HepG2 (cell line): ENCODE results near the gene TTC19. TPM values are rescaled to one million over a fixed set of nuclear protein-coding genes. Genes with fewer than 3 reads are reported as not detected.

ENCODE experiments used
- ADNP ChIP-seq: sonication (generic); formaldehyde crosslinking; IDR thresholded peaks from 2 replicates; pipeline ENCODE4 v1.4.0; 2020; ENCODE audit warnings: missing genetic modification reagents
- FOXC1 ChIP-seq: sonication (generic); formaldehyde crosslinking; IDR thresholded peaks from 2 replicates; pipeline ENCODE4 v1.8.0; 2022; ENCODE audit warnings: mild to moderate bottlenecking, missing genetic modification reagents, borderline replicate concordance
- GABPB1 ChIP-seq: IDR thresholded peaks from 2 replicates; pipeline ENCODE4 v1.6.1; 2016; ENCODE audit warnings: mild to moderate bottlenecking, missing genetic modification reagents, moderate library complexity, missing compliant biosample characterization
- JUN ChIP-seq: sonication (generic); formaldehyde crosslinking; IDR thresholded peaks from 2 replicates; pipeline ENCODE4 v1.4.0; 2020; ENCODE audit warnings: mild to moderate bottlenecking, missing genetic modification reagents
- KLF13 ChIP-seq: sonication (generic); formaldehyde crosslinking; IDR thresholded peaks from 2 replicates; pipeline ENCODE4 v1.4.0; 2020; ENCODE audit warnings: mild to moderate bottlenecking, missing genetic modification reagents
- RBM22 ChIP-seq: fragments of 200-400 bp; formaldehyde crosslinking; optimal IDR thresholded peaks from 2 replicates; pipeline ENCODE3; 2017; ENCODE audit warnings: mild to moderate bottlenecking, low read length, moderate library complexity
- SMAD1 ChIP-seq: sonication (generic); formaldehyde crosslinking; IDR thresholded peaks from 2 replicates; pipeline ENCODE4 v1.4.0; 2020; ENCODE audit warnings: missing genetic modification reagents, low read depth, mild to moderate bottlenecking, borderline replicate concordance
- ZNF598 ChIP-seq: sonication (generic); formaldehyde crosslinking; IDR thresholded peaks from 2 replicates; pipeline ENCODE4 v1.5.1; 2020; ENCODE audit warnings: mild to moderate bottlenecking, missing genetic modification reagents, borderline replicate concordance
- ZNF746 ChIP-seq: sonication (generic); formaldehyde crosslinking; IDR thresholded peaks from 2 replicates; pipeline ENCODE4 v1.8.0; 2022; ENCODE audit warnings: mild to moderate bottlenecking, missing genetic modification reagents
- ZNF83 ChIP-seq: sonication (generic); formaldehyde crosslinking; IDR thresholded peaks from 2 replicates; pipeline ENCODE4 v1.4.0; 2020; ENCODE audit warnings: missing genetic modification reagents, mild to moderate bottlenecking, borderline replicate concordance
- polyA plus RNA-seq, 8 experiments: library from polyadenylated mRNA; depleted of rRNA in 3 of 8; stranded (reverse) in 7 of 8; unstranded in 1 of 8; fragments of >200 nt; fragmentation: Illumina TruSeq in 4 of 8; extraction: Trizol in 4 of 8; gene quantifications; 2 replicates each; pipeline versions ENCODE4 v1.2.1 to v1.2.3, GENCODE V29; 2011 to 2016; ENCODE audit warnings: low read depth in 4 of 8, missing spikeins in 1 of 8, mixed read lengths in 1 of 8; ENCODE audit not compliant: insufficient read depth in 1 of 8
- total RNA-seq, 5 experiments: library from RNA; depleted of rRNA; stranded (reverse); fragments of >200 nt; fragmentation: Illumina TruSeq; extraction: Trizol; gene quantifications; 2 replicates each; pipeline ENCODE4 v1.2.3, GENCODE V29; 2016; ENCODE audit warnings: low read depth in 1 of 5
- TF ChIP-seq, protein P1 (sequence below): sonication (generic); formaldehyde crosslinking; IDR thresholded peaks from 2 replicates; pipeline ENCODE4; 2020; ENCODE audit warnings: missing genetic modification reagents, mild to moderate bottlenecking, borderline replicate concordance
- TF ChIP-seq, protein P2 (sequence below): sonication (generic); formaldehyde crosslinking; IDR thresholded peaks from 2 replicates; pipeline ENCODE4 v1.5.1; 2020; ENCODE audit warnings: missing genetic modification reagents, mild to moderate bottlenecking, borderline replicate concordance
- TF ChIP-seq, protein P3 (sequence below): sonication (generic); formaldehyde crosslinking; IDR thresholded peaks from 2 replicates; pipeline ENCODE4 v1.4.0; 2020; ENCODE audit warnings: missing genetic modification reagents, low read depth, mild to moderate bottlenecking, borderline replicate concordance
- TF ChIP-seq, protein P4 (sequence below): IDR thresholded peaks from 2 replicates; pipeline ENCODE4 v1.4.0; 2020; ENCODE audit warnings: mild to moderate bottlenecking, missing genetic modification reagents
- TF ChIP-seq, protein P5 (sequence below): sonication (generic); formaldehyde crosslinking; IDR thresholded peaks from 2 replicates; pipeline ENCODE4 v1.8.0; 2022; ENCODE audit warnings: mild to moderate bottlenecking, missing genetic modification reagents, moderate library complexity

The TTC19 gene
- total and polyA plus RNA-seq, 2 of the 13 experiments (the other 11 are each of a cell fraction or from before 2014, with no cell fraction given): 4.4 to 24.3 TPM

DNA sequence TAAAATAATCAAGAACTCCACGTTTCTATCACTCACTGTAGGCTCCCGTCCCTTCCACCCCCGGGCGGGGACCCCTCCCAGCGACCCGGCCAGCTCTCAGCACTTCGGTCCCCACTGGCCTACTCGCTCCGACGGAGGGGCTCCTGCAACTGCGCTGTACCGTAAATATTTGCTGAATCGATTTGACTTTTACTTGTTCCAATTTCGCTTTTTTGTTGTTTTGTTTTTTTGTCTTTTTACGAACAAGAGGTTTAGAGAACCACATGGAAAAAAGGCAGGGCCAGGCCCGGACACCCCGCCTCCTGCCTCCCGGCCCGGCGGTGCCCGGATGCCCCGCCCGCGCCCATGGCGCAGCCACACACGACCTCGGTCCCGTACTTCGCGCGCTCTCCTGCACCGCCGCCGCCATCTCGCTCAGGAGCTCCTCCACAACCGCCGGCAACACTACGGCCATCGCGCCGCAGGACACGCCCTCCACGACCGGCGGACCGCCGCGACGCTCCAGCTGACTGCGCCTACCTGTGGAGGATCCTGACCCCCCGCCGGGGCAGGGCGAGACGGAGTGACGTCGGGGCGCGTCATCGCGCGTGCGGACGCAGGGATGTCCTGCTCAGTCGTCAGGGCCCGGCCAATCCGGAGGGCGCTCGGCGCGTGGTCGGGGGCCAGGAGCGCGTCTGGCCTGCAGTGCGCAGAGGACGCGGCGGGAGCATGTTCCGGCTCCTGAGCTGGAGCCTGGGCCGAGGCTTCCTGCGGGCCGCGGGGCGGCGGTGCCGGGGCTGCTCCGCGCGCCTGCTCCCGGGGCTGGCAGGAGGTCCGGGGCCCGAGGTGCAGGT, at the start of gene TTC19, which contains the start of gene ZSWIM7 (continued):
- TF ChIP-seq, protein P1, sequence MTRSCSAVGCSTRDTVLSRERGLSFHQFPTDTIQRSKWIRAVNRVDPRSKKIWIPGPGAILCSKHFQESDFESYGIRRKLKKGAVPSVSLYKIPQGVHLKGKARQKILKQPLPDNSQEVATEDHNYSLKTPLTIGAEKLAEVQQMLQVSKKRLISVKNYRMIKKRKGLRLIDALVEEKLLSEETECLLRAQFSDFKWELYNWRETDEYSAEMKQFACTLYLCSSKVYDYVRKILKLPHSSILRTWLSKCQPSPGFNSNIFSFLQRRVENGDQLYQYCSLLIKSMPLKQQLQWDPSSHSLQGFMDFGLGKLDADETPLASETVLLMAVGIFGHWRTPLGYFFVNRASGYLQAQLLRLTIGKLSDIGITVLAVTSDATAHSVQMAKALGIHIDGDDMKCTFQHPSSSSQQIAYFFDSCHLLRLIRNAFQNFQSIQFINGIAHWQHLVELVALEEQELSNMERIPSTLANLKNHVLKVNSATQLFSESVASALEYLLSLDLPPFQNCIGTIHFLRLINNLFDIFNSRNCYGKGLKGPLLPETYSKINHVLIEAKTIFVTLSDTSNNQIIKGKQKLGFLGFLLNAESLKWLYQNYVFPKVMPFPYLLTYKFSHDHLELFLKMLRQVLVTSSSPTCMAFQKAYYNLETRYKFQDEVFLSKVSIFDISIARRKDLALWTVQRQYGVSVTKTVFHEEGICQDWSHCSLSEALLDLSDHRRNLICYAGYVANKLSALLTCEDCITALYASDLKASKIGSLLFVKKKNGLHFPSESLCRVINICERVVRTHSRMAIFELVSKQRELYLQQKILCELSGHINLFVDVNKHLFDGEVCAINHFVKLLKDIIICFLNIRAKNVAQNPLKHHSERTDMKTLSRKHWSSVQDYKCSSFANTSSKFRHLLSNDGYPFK: peak; percentile 78; the same call in 1 of the 2 replicates
- TF ChIP-seq ZNF83 (CRISPR knock-in tag) (no peak), JUN (CRISPR knock-in tag) (no peak; the same call in 1 of the 2 replicates), RBM22 (no peak), FOXC1 (CRISPR knock-in tag) (peak; percentile 83; the same call in 1 of the 2 replicates), SMAD1 (peak; percentile 70; the same call in 1 of the 2 replicates), ADNP (CRISPR knock-in tag) (no peak), GABPB1 (CRISPR knock-in tag) (peak; percentile 90), KLF13 (CRISPR knock-in tag) (no peak), ZNF746 (CRISPR knock-in tag) (peak; percentile 35; the same call in 1 of the 2 replicates), ZNF598 (peak; percentile 82; the same call in 1 of the 2 replicates)
- TF ChIP-seq, protein P2, sequence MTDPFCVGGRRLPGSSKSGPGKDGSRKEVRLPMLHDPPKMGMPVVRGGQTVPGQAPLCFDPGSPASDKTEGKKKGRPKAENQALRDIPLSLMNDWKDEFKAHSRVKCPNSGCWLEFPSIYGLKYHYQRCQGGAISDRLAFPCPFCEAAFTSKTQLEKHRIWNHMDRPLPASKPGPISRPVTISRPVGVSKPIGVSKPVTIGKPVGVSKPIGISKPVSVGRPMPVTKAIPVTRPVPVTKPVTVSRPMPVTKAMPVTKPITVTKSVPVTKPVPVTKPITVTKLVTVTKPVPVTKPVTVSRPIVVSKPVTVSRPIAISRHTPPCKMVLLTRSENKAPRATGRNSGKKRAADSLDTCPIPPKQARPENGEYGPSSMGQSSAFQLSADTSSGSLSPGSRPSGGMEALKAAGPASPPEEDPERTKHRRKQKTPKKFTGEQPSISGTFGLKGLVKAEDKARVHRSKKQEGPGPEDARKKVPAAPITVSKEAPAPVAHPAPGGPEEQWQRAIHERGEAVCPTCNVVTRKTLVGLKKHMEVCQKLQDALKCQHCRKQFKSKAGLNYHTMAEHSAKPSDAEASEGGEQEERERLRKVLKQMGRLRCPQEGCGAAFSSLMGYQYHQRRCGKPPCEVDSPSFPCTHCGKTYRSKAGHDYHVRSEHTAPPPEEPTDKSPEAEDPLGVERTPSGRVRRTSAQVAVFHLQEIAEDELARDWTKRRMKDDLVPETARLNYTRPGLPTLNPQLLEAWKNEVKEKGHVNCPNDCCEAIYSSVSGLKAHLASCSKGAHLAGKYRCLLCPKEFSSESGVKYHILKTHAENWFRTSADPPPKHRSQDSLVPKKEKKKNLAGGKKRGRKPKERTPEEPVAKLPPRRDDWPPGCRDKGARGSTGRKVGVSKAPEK (CRISPR knock-in tag): peak; percentile 48; the same call in 1 of the 2 replicates
- TF ChIP-seq, protein P3, sequence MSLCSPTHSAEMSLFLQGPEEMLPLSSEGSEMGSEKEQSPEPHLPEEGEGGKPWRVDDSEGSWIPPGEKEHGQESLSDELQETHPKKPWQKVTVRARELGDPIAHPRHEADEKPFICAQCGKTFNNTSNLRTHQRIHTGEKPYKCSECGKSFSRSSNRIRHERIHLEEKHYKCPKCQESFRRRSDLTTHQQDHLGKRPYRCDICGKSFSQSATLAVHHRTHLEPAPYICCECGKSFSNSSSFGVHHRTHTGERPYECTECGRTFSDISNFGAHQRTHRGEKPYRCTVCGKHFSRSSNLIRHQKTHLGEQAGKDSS (CRISPR knock-in tag): peak; percentile 22; the same call in 1 of the 2 replicates
- TF ChIP-seq, protein P4, sequence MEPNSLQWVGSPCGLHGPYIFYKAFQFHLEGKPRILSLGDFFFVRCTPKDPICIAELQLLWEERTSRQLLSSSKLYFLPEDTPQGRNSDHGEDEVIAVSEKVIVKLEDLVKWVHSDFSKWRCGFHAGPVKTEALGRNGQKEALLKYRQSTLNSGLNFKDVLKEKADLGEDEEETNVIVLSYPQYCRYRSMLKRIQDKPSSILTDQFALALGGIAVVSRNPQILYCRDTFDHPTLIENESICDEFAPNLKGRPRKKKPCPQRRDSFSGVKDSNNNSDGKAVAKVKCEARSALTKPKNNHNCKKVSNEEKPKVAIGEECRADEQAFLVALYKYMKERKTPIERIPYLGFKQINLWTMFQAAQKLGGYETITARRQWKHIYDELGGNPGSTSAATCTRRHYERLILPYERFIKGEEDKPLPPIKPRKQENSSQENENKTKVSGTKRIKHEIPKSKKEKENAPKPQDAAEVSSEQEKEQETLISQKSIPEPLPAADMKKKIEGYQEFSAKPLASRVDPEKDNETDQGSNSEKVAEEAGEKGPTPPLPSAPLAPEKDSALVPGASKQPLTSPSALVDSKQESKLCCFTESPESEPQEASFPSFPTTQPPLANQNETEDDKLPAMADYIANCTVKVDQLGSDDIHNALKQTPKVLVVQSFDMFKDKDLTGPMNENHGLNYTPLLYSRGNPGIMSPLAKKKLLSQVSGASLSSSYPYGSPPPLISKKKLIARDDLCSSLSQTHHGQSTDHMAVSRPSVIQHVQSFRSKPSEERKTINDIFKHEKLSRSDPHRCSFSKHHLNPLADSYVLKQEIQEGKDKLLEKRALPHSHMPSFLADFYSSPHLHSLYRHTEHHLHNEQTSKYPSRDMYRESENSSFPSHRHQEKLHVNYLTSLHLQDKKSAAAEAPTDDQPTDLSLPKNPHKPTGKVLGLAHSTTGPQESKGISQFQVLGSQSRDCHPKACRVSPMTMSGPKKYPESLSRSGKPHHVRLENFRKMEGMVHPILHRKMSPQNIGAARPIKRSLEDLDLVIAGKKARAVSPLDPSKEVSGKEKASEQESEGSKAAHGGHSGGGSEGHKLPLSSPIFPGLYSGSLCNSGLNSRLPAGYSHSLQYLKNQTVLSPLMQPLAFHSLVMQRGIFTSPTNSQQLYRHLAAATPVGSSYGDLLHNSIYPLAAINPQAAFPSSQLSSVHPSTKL (CRISPR knock-in tag): peak; percentile 83
- TF ChIP-seq, protein P5, sequence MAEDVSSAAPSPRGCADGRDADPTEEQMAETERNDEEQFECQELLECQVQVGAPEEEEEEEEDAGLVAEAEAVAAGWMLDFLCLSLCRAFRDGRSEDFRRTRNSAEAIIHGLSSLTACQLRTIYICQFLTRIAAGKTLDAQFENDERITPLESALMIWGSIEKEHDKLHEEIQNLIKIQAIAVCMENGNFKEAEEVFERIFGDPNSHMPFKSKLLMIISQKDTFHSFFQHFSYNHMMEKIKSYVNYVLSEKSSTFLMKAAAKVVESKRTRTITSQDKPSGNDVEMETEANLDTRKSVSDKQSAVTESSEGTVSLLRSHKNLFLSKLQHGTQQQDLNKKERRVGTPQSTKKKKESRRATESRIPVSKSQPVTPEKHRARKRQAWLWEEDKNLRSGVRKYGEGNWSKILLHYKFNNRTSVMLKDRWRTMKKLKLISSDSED (CRISPR knock-in tag): no peak
